Activated effector memory CD4-positive, alpha-beta T cell treated with Interleukin-2 at 50 U/mL for 16 hours (primary cell): ENCODE results near the gene ADAMTS2.
"Not testable (repeated sequence)": the region's sequence is repeated elsewhere in the genome, so short reads cannot be mapped to it uniquely, and the experiment has no call there.

Experiments used
- DNase-seq: peaks from one replicate; pipeline ENCODE4 v3.0.0-alpha.2; 2020

The ADAMTS2 gene

DNA sequence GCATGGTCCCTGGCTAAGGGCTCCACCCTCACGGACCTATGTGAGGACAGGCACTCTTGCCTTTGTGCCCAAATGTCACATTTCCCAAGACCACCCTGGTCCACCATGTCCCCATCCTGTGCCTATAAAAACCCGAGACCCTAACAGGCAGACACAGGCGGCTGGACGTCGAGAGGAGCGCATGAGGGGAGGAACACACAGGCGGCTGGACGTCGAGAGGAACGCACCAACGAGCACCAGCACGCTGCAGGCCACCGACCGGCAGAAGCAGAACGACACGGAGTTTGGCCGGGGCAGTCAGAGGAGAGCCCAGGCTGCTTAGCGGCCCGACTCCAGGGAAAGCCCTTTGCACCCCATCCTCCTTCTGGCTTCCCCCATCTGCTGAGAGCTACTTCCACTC is 119.9 kb downstream of the ADAMTS2 start:
- no peak for DNase-seq

DNA sequence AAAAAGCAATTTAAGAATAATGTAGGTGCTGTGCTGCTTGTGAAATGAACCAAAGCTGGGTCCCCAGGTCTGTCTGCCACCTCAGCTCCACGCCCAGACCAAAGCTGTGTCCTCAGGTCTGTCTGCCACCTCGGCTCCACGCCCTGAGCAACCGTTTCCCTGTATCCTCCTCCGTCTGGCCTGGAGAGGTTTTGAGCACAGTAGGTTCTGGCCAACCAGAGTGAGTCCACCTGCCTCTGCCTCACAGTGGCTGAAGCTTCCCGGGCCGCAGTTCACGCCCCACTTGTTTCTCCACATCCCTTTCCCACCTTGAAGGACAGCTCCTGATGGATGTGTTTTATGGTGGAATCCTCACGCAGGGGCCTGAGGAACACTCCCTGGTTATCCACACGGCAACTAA is 120.5 kb downstream of the ADAMTS2 start:
- DNase-seq: no peak

DNA sequence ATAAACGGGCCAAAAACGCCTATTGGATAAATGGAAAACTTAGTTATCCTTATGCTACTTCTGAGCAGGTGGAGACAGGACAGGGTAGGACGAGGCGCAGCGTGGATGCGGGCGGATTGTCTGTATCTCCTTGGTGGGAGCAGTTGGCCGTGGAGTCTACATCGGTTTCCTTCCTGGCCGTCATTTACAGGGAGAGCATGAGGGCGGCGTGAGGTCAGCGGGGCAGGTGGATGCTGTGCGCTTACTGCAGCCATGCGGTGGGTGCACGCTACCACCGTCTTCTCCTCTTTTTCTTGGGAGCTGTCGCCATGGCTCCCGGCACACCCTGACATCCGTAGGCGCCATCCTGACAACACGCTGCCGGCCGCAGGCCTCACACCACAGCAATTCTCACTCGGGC is 121.3 kb downstream of the ADAMTS2 start:
- no peak for DNase-seq

DNA sequence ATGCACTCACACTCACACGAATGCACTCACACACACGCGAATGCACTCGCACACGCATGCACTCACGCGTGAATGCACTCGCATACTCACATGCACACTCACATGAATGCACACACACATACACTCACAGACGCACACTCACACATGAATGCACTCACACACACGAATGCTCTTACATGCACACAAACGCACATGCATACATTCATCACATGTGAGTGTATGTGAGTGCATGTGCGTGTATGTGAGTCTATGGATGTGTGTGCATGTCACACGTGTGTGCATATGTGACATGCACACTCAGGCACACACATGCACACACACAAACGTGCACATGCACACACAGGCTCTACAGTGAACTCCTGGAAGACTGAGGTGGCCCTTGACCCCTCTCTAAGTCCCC is 121.7 kb downstream of the ADAMTS2 start:
- no peak for DNase-seq

DNA sequence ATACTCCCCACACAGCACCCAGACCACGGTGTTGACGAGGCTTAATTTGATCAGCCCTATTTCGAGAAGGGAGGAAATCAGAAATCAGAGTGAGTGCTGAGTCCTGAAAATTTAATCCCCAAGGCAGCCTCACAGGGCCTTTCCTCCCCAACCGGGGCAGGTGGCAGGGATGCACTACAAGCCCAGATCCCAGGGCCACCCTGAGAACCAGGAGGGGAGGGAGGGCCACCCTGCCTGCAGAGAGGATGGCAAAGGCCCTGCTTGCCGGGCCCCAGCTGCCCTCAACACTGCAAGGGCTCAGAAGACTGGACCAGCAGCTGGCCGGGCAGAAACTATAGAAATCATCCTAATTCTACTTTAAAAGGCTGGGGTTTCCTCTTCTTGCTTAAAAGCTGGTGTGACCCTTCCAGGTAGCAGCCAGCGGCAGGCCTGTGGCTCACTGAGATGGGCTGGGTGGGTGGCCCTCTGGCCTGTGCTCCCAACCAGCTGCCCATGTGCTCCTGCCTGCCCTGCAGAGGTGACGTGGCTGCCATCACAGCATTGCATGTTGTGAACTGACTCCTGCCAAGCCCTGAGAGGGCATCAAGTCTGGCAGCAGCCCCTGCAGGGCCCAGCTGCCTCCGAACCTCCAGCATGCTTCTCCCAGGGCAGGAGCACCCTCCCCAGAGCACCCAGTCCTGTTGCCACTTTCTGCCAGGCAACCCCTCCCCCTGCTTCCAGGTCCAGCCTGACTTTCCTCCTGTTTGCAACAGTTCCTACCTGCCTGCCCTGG is 122.8 kb downstream of the ADAMTS2 start:
- no peak for DNase-seq

DNA sequence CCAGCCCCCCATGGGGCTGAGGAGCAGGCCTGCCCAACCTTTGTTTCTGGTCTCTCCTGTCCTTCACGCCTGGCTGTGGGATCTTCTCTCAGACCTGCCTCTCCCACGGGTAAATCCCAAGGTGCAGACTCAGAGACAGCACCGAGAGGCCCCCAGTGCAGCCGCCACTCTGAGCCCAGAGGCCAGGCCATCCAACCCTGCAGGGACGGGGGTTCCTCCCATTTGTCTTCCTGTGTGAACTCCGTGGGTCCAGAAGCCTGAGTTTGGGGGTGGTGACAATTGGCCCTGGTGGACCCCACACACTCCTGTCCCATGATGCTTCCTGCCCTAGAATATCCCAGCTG is 123.4 kb downstream of the ADAMTS2 start:
- DNase-seq: no peak

DNA sequence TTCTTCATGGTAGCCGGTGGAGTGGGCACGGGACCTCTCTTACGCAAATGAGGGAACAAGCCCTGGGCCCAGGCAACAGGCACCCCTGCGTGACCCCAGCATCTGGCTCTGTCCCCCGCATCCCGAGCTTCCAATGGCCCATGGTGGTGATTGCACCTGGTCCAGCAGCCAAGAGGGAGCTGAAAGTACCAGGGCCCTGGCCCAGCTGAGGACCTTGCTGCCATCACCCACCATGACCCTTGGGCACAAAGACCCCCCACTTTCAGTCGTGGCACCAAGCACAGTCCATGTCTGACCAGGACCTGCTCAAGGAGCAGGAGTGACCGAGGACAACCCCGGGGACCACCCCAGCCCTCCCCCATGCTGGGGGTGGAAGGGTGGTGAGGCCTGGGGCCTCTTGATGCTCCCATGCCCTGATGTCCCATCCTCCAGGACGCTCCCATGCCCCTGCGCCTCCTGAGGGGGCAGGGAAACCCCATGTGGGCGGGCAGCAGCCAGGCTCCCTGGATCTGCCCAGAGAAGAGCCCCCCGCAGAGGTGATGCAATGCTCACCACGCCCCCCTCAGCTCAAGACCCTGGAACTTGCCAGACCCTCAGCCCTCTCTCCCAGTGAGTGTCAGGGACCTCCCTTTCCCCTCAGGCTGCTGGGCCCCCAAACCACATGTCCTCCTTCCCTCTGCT is 123.9 kb downstream of the ADAMTS2 start:
- DNase-seq: no peak

DNA sequence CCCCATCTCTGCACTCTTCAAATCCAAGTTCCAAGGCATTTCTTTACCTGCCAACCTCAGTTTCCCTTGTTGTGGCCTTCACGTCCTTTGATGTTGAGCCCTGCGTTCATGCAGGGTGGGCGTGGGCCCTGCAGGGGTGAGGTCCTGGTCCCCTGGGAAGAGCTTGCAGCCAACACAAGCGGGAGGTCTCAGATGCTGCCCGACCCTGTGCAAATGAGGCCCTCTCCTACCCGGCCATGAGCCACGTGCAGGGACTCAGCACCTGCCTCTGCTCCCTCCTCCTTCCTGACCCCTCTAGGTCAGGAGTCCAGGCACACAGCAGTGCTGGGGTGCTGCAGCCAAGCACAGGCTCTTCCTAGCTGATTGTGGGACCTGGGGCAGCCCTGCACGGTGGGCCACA is 124.5 kb downstream of the ADAMTS2 start:
- no peak for DNase-seq

DNA sequence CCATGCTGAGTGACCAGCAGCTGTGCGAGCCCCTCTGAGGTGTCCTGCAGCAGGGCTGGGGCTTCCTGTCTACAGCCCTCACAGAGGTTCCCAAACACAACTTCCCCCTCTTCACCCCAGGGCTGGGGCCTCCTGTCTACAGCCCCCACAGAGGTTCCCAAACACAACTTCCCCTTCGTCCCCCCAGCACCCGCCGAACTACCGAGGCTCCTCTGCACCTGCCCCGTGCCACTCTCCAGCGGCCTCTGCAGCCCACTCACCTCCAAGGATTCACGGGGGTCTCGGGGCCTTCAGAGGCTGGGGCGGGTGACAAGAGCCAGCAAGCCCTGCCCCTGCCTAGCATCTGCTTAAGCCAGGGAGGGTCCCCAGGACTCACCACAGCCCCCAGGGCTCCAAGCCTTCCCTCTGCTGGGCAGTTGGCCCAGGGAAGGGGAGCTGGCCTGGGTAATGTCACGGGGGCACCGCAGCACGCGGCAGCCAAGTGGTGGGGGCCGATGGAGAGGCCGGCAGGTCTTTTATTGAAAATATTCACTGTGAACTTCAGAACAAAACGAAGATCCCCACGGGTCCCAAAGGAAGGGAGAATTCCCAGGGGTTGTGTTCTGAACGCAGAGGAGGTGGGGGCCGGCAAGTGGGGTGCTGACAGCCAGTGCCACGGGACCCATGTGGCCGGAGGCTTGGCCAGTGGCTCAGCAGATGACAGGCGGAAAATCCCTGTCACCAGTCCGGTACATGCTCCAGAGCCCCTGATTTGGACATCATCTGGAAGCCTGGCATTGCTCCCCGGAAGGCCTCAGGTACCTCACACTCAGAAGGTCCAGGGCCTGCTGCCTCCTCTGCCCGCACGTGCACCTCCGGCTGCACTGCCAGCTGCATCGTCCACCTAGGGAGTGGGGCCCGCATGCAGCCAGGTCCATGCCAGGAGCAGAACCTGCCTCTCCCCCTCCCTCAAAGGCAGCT is 125.3 kb downstream of the ADAMTS2 start:
- DNase-seq: no peak

DNA sequence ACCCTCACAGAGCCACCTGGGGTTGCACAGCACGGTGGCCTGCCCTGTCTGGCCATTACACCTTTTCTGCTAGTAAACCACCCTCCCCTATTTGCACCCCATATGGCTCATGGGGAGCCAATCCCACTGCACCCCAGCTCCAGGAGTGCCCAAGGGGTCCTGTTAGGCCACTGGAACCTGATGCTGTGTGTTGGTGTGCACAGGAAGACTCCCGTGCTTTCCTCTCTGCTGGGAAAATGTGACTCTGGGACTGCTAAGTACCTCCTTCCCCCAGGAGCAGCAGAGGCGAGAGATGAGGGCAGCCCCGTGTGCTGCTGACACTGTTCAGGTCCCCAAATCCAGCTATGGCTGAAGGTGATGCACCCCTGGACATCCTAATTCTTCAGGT is 126.3 kb downstream of the ADAMTS2 start:
- DNase-seq: no peak

DNA sequence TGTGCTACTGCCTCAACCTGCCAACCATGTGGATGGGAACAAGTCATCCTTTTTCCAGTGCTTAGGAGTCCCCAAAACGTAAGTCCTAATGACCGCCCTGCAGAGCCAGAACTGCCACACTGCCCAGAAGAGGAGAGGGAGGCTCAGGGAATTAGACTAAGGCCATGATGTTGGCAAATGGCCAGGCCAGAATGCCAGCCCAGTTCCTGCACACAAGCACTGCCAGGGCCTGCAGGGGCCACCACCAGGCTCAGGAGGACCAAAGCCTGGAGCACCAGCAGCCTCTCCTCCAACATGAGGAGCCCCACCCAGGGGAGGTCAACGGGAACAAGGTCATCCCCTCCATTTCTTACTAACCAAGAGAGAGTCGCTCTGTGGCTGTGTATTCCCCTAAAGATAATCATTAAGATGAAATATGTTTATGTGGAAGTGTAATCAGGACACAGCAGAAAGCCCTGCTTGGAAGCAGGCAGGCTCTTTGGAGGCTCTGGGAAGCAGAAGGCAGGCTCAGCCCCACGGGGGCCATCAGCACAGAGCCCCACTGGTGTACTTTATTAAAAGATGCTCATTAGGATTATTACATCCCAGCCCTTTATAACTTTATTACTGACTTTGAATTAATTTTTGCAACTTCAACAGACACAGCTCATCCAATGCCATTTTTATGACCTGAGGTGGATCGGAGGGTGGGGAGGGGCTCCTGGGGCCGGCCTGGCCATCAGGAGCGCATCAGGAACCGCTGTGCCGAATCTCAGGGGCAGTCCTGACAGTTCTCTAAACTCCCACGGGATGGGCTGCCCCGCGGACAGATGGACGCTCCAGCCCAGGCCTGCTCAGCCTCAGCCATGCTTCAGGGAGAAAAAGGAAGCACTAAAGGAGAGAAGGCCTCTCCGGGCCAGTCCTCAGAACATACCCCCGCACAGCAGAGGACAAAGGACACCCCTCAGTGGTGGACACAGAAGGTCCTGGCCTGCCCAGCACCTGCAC is 127.0 kb downstream of the ADAMTS2 start:
- no peak for DNase-seq

DNA sequence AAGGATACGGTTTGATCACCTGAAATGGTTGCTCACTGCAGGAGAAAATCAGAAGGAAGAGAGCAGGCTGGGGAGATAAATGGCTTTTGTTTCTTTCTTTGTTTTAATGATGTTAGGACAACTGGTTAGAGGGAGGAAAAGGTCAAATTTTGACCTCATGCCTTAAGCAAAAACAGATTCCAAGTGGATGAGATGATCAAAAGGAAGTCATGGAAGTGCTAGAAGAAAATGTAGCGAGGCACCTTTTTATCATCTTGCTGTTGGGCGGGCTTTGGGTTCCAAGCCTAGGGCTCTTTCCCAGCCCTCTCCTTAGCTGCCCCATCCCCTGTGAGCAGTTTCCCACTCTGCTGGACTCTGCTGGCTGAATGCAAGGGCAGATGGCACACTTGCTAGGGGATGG is 127.9 kb downstream of the ADAMTS2 start:
- no peak for DNase-seq

DNA sequence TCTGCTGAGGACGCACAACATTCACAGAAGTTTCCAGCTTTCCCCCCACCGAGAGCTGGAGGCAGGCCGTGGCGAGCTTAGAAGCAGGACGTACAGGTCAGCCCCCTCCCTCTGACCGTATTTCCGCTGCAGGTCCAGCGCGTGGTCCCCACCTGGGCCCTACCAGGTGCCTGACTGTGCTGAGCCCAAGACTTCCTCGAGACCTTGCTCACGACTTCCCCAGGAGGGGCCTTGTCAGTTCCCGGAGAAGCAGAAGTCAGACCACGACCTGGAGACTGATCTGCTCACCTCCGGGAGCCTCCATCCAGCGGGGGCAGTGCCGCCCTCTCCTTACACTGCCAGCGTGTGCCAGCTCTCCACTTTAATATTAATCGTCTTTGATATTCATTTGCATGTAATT is 128.9 kb downstream of the ADAMTS2 start:
- not testable (repeated sequence) for DNase-seq

DNA sequence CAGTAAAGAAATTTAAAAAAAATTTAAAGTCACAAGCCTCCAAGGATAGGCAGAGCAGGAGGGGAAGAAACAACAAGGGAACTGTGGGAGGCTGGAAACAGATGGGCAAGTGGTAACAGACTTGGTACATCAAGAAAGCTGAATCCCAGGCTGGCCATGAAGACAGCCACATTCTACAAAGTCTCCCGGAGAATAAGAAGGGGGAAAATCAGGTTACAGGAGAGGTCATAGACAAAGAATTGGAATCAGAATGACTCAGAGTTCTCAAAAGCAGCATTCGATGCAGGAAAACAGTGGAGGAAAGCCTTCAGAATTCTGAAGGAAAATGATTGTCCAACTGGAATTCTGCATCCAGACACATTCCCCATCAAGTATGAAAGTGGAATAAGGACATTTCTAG is 129.7 kb downstream of the ADAMTS2 start:
- no peak for DNase-seq

DNA sequence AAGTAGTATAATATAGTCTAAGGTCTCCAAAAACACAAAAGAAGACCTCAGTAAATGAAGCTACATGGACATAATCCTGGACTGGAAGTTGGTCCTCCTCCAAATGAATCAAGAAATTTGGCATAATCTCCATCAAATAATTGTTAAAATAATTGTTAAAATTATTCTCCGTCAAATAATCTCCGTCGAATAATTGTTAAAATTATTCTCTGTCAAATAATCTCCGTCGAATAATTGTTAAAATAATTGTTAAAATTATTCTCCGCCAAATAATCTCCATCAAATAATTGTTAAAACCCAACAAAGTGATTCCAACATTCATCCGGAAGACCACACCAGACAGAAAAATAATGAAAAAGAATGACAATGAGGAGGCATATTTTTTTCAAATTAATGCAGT is 130.6 kb downstream of the ADAMTS2 start:
- no peak for DNase-seq

DNA sequence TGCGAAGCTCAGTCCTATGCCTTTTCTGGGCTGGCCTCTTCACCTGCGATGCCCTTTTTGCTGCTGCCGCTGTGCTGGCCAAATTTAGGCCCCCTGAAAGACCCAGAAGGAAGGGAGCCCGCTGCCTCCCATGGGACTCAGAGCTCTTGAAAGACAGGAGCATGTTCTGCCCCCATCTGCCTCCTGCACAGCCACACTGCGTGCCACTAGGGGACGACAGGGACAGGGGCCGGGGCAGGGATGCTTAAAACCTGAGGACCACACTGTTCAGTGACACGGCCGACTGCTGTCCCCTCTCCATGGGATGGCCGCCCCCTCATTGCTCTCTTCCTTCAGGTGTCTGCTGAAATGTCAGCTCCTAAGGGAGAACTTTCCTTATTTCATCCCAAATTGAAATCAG is 132.4 kb downstream of the ADAMTS2 start:
- no peak for DNase-seq

DNA sequence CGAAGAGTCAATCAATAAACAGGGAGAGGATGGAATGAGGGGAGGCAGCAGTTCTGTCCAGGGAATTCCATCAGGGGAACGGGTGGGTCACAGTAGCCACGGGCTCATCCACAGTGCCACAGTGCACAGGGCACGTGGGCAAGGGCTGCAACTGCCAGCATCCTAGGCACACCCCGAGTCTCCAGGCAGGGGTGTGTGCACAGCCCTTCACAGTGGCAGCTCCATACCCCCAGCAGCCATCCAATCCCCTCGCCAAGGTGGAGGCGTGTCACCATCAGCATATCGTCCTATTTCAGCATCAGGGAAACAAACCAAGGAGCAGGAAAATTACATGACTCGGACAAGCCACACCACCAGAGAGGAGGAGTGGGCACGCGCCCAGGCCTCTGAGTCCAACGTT is 133.6 kb downstream of the ADAMTS2 start:
- no peak for DNase-seq

DNA sequence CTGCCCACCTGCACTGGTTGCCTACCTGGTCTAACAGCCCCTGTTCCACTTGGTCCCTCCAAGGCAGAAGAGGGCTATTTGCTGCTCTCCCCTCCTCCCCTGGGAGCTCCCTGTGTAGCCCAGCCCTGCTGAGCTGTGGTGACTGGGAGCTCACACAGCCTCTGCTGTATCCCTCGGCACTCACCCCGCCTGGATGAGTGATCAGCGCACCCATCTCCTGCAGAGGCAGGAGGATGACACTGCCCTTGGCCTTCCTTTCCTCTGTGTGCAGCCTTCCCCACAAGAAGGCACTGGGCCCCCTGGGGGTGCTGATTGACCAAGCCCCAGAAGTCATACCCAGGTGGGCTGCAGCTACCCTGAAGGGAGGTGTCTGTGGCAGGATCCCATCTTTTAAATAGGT is 134.2 kb downstream of the ADAMTS2 start:
- DNase-seq: no peak

DNA sequence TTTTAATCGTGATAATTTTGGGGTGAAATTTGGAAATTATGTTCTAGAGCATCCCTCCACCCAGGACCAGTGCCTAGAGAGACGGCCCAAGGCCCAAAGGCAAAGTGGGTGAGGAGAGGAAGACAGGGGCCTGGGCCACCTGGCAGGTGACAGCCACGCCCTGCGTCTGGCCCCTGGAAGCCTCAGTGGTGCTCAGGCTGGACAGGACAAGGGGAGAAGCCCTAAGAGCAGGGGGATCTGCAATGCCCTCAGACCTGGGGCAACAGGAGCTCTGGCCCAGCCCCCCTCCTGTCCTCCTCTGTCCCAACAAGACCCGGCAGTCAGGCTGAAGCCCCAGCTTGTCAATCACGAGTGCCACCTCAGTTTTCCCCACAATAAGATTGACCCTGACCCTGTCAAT is 134.8 kb downstream of the ADAMTS2 start:
- DNase-seq: no peak

DNA sequence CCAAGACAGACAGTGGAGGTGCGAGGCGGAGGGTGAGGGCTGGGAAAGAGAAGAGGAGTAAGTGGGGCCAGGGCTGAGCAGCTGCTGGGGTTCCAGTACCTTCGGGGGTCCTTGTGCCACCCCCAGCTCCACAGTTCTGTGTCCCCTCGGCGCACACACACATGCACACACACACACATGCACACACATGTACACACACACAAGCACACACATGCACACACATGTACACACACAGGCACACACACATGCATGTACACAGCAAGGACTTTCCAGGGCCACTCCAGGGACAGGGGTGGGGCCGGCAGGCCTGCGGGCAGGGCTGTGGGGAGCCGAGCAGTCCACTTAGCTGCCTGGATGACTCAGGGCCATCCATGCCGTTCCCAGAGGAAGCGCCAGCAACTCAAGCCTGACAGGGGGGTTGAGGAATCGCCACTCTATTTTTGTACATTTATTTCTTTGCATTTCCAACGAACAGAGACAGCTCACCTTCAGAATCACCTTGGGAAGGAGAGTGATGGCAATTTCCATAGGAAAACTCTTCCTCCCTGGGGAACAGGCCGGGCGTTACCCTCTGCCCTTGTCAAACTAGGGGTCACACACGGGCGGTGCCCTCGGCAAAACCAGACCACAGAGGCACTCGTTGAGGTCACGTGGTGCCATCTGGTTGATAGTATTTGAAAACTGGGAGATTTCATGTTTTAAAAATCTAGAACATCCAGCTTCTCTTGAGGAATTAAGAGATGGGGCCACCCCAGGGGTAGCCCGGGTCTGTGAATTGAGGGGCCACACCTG is 135.7 kb downstream of the ADAMTS2 start:
- no peak for DNase-seq

DNA sequence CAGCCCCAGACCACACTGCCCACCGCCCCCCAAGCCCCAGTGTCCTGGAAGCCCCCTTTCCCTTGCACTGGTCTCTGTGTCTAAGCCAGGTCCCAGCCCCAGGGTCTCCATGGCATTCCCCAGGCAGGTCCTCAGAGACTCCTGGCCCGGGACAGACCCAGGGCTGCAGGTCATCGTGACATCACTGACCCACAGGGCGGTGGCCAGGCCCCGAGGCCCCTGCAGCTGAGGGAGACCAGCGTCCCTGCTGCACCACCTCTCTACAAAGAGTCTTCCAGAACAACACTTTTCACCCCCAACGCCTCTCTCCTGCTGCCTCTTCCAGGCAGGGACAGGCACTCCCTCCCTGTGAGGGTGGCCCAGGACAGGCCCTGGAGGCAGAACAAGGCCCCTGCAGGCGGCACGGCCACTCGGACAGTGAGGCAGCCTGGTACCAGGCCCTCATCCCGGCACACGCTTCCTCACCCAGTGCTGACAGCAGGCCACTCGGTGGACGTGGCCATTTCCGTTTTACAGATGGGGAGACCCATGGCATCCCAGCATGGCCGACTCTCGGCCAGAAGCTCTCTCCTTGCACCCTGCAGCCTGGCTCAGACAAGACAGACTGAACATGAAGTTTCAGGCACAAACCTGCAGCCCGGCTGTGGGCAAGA is 136.4 kb downstream of the ADAMTS2 start:
- no peak for DNase-seq
